Astrocyte of the spinal cord (primary cell): ENCODE measurements around the gene CPZ.
"Not testable (repeated sequence)": the region's sequence is repeated elsewhere in the genome, so short reads cannot be mapped to it uniquely, and the experiment has no call there.

ENCODE experiments used
- DNase-seq: peaks from one replicate; pipeline ENCODE4 v3.0.0; 2011; ENCODE audit warnings: low read depth, low spot score
- H3K4me3 ChIP-seq: 2 replicates; pipeline ENCODE4 v1.5.1; 2011; ENCODE audit warnings: low read depth, mild to moderate bottlenecking, low read length, moderate library complexity
- CTCF ChIP-seq: IDR thresholded peaks from 2 replicates; pipeline ENCODE4 v1.5.1; 2012; ENCODE audit warnings: low read depth, mild to moderate bottlenecking, low read length, inconsistent platforms
- in situ Hi-C: cut with HindIII; loops from 2 replicates; pipeline ENCODE4 v1.10.0; 2017; ENCODE audit warnings: low sequenced_read_pairs

Gene CPZ

GRCh38 chr4:8618961-8619720, 26.6 kb downstream of the CPZ start:
- DNase-seq, result no peak
- TF ChIP-seq CTCF, result no peak
- H3K4me3 ChIP-seq, result no peak overlapping the region
- in situ Hi-C loops, result no loop called here

- H3K4me3 ChIP-seq, result not testable (repeated sequence)
Measured at GRCh38 chr4:8621135-8621534, 28.6 kb downstream of the CPZ start.

GRCh38 chr4:8624601-8625272, 32.2 kb downstream of the CPZ start:
- in situ Hi-C loops, DNase-seq, H3K4me3 ChIP-seq: not testable (repeated sequence)

More at GRCh38 chr4:8621135-8621534, 28.6 kb downstream of the CPZ start:
- in situ Hi-C loops, DNase-seq: not testable (repeated sequence)

- DNase-seq, H3K4me3 ChIP-seq, in situ Hi-C loops: not testable (repeated sequence)
Measured at GRCh38 chr4:8630240-8630905, 37.8 kb downstream of the CPZ start.

GRCh38 chr4:8631896-8632295, 39.3 kb downstream of the CPZ start:
- DNase-seq, in situ Hi-C loops, H3K4me3 ChIP-seq: not testable (repeated sequence)

- in situ Hi-C loops, DNase-seq, H3K4me3 ChIP-seq: not testable (repeated sequence)
Measured at GRCh38 chr4:8634773-8635172, 42.2 kb downstream of the CPZ start.

- in situ Hi-C loops, H3K4me3 ChIP-seq, DNase-seq: not testable (repeated sequence)
Measured at GRCh38 chr4:8635897-8636554, 43.5 kb downstream of the CPZ start.

- no peak for TF ChIP-seq CTCF
- in situ Hi-C loops, result no loop called here
- H3K4me3 ChIP-seq, result no peak overlapping the region
- DNase-seq, result no peak
Measured at GRCh38 chr4:8637456-8637984, 45.0 kb downstream of the CPZ start.

GRCh38 chr4:8639021-8639420, 46.5 kb downstream of the CPZ start:
- no peak overlapping the region for H3K4me3 ChIP-seq
- in situ Hi-C loops, result no loop called here
- TF ChIP-seq CTCF, result no peak
- no peak for DNase-seq
